Right cardiac atrium (tissue), 5 donors: ENCODE measurements around the gene FOXD2. TPM values are rescaled to one million over a fixed set of nuclear protein-coding genes. Genes with fewer than 3 reads are reported as not detected.

Experiments
- ATAC-seq, 2 donors: fragments of 200-7000 bp; cut with Tn5 transposase; one replicate each; pipeline versions ENCODE4 v1.8.0 to v1.9.1; 2020; ENCODE audit warnings: moderate library complexity in 2 of 2, mild to moderate bottlenecking in 1 of 2
- DNase-seq, 3 donors: peaks; one replicate each; pipeline ENCODE4 v3.0.0-alpha.2; 2020
- H3K27ac ChIP-seq: one replicate; pipeline ENCODE4 v1.5.1; 2013; ENCODE audit warnings: mild to moderate bottlenecking, low read length, control low read depth, moderate library complexity
- H3K27me3 ChIP-seq: one replicate; pipeline ENCODE4 v1.6.1; 2013; ENCODE audit not compliant: control insufficient read depth, insufficient read depth
- H3K4me1 ChIP-seq: one replicate; pipeline ENCODE4 v1.6.1; 2013; ENCODE audit warnings: low read length; ENCODE audit not compliant: control insufficient read depth, insufficient read depth
- H3K4me3 ChIP-seq: one replicate; pipeline ENCODE4 v1.5.1; 2013; ENCODE audit warnings: low read length, control low read depth
- H3K9me3 ChIP-seq: one replicate; pipeline ENCODE4 v1.6.1; 2013; ENCODE audit warnings: low read length; ENCODE audit not compliant: control insufficient read depth
- WGBS: extraction: QIAGEN DNeasy Blood & Tissue Kit; methylation state at CpG from one replicate; pipeline ENCODE4 v1.1.7; 2013; 5-methylcytosine and 5-hydroxymethylcytosine counted together
- intact Hi-C, 4 donors: fragments of 100-400 bp; cut with DNase I; formaldehyde crosslinking; loops; one replicate each; pipeline versions ENCODE4 v1.11.0 to v1.14.0; 2022 to 2023
- polyA plus RNA-seq: library from polyadenylated mRNA; stranded (reverse); fragments of 200-250 nt; gene quantifications from one replicate; pipeline ENCODE4 v1.2.3, GENCODE V29; 2013
- total RNA-seq, 4 donors: library from RNA; stranded (reverse); fragmentation: NEBNext Ultra II Directional; extraction: Animal tissue kit (Norgen Biotek cat#: 25700); gene quantifications; one replicate each; pipeline ENCODE4 v1.2.1, GENCODE V29; 2021
- donor health status: healthy with polysubstance abuse.
- donor health status: DM: no; HTN: yes; CAD: no.
- donor health status: DM: no; HTN: no; CAD: no.
- donor health status: DM: no; HTN: yes; CAD: no; lungs with severe emphysema.
- donor health status: DM: yes; HTN: yes; CAD: no.

Gene FOXD2
- total and polyA plus RNA-seq, 5 donors, result 0.05 to 0.08 (median 0.06) TPM; not detected in 2

DNA sequence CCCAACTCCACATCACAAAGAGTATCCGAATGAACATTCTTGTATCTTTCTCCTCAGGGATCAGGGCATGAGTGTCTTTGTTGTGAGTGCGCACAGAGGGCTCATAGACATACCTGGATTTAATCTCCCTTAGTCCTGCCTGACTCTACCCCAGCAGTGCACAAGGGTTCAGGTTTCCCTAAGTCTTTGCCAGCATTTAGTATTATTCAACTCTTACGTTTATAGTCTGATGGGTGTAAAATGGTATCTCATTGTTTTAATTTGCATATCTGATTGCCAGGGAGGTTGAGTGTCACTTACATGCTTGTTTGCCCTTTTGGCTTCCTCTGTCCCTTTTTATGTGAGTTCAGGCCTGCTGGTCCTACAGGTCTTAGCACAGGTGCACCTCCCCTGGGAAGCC, 49.5 kb downstream of the FOXD2 start:
- Histone ChIP-seq H3K27me3 (peaks cover 3% of the 10 kb centered on the region), H3K4me3 (no peak overlapping the region), H3K9me3 (no peaks in the 10 kb centered on the region), H3K27ac (no peak overlapping the region), H3K4me1 (no peaks in the 10 kb centered on the region)
- no peak for DNase-seq
- no peak for ATAC-seq
- WGBS, result 94% methylated on average over 3 of the region's 3 CpGs
- intact Hi-C loops, result no loop called here

DNA sequence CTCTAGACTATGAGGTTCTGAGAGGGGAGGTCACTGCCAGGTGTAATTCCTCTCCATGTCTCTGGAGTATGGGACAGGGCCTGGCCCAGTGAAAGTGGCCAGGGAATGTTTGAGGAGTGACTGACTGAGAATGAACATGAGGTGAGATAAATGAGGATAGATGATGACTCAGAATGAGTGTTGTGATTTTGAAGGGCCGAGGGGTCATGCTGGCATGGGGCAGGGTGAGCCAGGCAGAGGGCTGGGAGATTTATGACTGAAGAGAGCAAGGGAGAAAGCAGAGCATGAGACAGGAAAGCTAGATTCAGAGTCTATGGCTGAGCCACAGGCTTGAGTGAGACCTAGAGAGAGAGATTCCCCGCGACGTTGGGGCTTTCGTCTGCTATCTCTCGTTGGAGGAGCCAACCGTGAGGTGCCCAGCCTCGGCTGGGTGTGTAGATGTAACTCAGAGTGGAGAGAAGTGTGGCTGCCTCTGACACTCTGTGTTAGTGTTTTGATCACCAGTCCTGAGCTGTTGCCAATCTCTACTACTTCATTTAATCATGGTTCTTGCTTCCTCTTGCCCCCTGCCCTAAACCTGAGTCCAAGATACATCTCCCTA, 50.1 kb downstream of the FOXD2 start:
- DNase-seq, result no peak
- Histone ChIP-seq H3K9me3 (no peaks in the 10 kb centered on the region), H3K4me3 (no peak overlapping the region), H3K27ac (no peak overlapping the region), H3K27me3 (peaks cover 3% of the 10 kb centered on the region), H3K4me1 (no peaks in the 10 kb centered on the region)
- ATAC-seq, result no peak
- 80% methylated on average over 8 of the region's 8 CpGs for WGBS
- intact Hi-C loops, result no loop called here

Other genes starting within 250 kb of the FOXD2 start
- under 1 TPM in 1 of 4 donors, not detected in 3; 0.48 TPM for gene PDZK1IP1, start 248.0 kb upstream of the FOXD2 start, total RNA-seq
- gene PDZK1IP1, start 248.0 kb upstream of the FOXD2 start, polyA plus RNA-seq, result 0.23 TPM
- gene TAL1, start 205.8 kb upstream of the FOXD2 start, total RNA-seq, result 1 to 10 TPM; 3.6 to 3.9 (median 3.9) TPM
- 3.3 TPM for gene TAL1, start 205.8 kb upstream of the FOXD2 start, polyA plus RNA-seq
- under 1 TPM; 0.88 to 0.94 (median 0.89) TPM for gene STIL, start 123.9 kb upstream of the FOXD2 start, total RNA-seq
- 0.27 TPM for gene STIL, start 123.9 kb upstream of the FOXD2 start, polyA plus RNA-seq
- 100 to 1,000 TPM in 1 of 4 donors, 10 to 100 TPM in 3; 77.1 to 103 (median 80.0) TPM for gene CMPK1, start 104.3 kb upstream of the FOXD2 start, total RNA-seq
- 53.6 TPM for gene CMPK1, start 104.3 kb upstream of the FOXD2 start, polyA plus RNA-seq
- gene FOXE3, start 21.8 kb upstream of the FOXD2 start, total RNA-seq, result not detected
- not detected for gene FOXE3, start 21.8 kb upstream of the FOXD2 start, polyA plus RNA-seq